GM21825 (cell line): Measurements from ENCODE around the gene FHL3.

ENCODE experiments used
- ATAC-seq: cut with Tn5 transposase; IDR thresholded peaks from one replicate; pipeline ENCODE4 v1.9.1; 2021; ENCODE audit warnings: mild to moderate bottlenecking, moderate library complexity; ENCODE audit not compliant: unreplicated experiment

Gene FHL3, protein sequence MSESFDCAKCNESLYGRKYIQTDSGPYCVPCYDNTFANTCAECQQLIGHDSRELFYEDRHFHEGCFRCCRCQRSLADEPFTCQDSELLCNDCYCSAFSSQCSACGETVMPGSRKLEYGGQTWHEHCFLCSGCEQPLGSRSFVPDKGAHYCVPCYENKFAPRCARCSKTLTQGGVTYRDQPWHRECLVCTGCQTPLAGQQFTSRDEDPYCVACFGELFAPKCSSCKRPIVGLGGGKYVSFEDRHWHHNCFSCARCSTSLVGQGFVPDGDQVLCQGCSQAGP

DNA sequence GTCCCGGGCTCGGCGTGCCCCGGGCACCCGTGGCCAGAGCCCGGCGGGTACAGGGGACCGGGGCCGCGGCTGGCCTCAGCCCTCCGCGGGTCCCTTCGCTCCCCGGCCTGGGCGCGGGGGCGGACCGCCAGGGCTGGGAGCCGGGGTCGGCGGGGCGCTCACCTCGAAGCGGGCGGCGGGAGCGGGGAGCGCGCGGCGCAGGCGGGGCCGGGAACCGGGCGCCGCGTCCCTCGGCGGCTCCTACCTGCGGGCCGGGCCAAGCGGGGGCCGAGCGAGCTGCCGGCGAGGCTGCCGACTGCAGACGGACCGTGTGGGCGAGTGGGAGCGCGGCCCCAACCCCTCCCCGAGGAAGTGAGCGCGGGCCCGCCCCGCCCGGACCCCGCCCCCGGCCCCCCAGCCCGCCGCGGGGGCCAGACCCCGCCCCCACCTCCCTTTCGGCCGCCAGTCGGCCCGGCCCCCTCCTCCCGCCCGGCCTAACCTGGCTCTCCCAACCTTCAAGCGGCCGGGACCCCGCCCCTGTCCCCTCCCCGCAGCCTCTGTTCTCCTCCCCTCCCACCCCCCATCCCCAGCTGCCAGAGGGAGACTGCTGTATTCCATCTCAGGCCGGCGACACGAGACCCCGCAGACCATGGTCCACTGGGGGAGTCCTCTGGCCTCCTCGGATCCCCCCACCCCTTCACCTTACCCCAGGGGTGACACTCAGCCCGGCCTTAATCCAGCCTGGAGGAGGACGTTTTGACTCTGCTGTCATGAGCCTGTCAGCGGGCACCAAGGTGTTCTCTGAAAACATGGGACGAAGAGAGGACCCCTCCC, at the start of gene FHL3:
Gene FHL3 (minus strand): TSS at position 320 of the 813 bp plus-strand sequence. CDS start 6,102 bp downstream, outside the sequence.
- no peak for ATAC-seq

DNA sequence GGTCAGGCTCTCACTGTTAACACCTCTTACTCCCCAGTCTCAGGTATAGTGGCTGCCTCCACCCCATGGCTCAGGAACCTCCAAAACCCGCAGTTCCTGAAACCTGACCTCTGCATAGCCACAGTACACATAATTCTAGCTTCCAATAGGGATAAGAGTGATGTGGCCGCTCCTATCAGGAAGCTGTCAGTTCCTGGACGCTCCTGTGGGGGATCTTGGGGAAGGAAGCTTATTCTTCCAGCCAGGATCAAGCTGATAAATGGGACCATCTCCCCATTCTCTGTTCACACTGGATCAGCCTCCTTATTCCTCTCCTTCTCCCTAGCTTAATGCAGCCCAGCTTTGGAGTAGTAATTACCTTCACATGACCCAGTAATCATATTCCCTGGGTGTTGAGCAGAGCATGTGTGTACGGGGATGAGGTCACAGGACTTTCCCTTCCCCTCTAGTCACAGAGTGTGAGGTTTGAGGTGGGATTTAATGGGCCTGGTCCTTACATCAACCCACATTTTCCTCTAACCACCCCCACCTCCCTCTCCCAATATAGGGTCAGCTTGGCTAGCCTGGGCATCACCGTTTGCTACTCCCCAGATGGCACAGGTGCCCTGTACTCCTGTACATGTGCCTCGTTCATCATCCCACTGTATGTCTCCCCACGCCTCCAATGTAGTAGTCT, 48.2 kb upstream of the FHL3 start:
- no peak for ATAC-seq

DNA sequence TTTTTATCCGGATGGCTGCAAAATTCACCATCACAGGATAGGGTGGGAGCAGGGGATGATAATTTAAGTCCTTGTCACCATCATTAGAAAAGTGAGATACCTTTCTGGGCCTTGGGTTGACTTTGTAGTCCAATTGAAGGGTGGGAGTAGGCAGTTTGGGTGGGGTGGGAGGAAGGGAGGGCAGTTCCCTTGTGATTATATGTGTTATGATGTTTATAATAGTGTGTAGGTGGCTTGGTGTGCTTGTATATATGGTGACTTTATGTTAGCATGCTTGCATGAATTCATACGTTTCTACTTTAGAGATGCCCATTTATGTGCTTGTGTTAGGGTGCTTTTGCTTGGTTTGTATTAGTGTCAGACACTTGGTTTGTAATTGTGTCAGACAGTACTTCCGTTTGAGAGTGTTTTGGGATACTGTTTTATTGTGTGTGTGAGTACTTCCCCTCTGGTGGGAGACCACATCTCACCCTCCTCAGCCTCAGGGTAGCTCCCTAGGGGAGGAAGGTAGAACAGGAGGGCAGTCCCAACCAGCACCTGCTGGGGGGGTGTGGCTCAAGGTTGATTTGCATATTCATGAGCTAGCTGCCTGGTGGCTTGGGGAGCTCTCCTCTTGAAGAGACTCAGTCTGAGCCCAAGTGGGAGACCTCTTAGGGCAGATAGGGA, 47.6 kb upstream of the FHL3 start:
- peak; percentile 59 for ATAC-seq

DNA sequence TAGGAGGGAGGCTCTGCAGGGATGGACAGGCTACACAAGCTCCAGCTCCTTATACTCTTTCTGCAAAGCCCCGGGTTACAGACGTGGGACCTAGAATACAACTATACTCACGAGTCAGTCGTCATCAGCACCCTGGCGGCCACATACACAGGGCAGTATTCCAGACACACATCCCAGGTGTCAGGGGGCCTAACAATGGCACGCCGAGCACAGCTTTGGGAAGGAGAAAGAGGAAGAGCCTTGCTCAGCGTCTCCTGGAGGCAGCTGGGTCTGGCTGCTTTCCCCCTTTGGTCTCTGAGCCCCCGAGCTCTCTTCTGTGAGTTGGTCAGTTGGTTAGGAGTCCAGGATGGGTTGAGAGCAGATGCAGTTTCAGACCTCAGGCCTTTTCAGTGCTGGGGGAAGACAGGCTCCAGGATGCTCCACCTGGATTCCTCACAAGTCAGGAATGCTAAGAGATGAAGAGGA, 45.8 kb upstream of the FHL3 start:
- ATAC-seq: no peak

DNA sequence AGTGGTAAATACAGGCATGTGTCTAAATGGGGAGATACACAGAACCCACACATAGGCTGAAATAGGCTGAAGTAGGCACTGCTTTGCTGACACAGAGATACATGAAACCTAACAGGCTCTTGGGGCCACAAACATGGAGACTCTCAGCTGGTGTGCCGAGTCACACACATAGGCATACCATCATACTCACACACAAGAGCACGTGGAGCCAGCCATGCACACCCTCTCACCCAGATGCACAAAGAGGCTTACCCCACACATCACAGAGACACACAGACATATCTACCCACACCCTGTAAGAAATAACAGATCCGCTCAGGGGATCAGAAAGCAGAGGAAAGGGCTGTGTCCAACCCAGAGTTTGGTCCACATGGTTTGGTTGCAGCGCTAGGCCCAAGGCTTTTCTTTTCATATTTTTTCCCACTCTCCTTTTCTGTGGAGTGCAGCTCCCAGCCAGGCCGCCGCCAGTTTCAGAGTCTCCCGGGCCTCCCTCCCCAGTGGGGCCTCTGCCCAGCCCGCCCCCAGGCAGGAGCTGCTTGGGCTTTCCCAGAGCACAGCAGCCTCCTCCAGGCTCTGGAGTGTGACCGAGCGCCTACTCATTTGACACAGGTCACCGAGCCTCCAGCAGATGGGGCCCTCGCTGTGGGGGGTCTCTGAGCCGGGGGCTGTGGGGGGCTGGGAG, 45.2 kb upstream of the FHL3 start:
- no peak for ATAC-seq

DNA sequence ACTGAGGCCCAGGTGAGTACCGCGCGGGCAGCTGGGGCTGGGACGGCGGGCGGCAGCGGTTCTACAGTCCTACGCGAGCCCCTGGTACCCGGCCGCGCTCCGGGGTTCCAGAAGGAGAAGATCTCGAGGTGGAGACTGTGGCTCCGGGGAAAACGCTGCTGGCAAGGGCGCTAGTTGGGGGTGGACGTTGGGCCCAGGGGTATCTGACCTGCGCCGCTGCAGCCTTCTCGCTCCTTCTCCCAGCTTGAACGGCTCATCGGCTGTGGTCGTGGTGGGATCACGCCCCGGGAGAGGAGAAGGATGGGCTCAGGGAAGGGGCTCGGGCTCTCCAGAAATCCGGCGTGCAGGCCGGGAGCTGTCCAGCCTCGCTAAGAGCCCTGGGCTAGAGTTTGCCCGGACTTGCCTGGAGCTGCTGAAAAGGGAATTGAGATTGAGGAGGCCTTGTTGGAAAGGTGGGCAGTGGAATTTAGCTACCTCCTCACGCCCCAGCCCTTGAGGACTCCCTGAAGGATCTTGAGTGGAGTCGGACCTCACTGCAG, 42.4 kb upstream of the FHL3 start:
- ATAC-seq: no peak

DNA sequence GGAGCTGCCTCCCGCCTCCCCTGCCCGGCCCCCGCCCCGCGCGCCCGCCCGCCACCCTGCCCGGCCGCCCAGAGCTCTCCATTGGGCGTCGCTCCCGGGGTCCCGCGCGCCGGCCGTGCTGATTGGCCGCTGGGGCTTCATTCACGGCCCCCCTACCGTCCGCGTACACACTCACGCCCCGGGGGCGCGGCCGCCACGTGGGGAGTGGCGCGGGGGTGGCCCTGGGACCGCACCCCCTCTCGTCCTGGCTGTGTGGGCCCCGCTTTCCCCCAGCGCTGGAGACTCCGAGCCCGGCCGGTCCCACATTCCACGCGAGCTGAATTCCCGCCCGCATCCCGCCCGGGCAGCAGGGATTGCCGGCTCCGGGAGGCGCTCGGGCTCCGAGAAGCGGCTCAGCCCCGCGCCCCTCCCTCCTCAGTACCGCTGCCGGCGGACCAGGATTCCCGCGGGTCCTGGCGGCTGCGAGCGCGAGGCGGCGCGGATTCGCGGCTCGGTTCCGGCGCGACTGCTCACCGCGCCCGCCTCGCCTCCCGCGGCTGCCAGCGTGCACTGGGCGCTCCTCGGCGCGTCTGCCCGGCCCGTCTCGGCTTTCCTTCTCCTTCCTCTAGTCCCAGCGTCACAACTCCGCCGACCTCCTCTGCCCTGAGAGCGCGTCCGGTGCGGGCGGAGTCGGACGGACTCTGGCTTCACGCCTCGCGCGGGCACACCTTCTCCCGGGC, 41.7 kb upstream of the FHL3 start:
- peak; percentile 52 for ATAC-seq

DNA sequence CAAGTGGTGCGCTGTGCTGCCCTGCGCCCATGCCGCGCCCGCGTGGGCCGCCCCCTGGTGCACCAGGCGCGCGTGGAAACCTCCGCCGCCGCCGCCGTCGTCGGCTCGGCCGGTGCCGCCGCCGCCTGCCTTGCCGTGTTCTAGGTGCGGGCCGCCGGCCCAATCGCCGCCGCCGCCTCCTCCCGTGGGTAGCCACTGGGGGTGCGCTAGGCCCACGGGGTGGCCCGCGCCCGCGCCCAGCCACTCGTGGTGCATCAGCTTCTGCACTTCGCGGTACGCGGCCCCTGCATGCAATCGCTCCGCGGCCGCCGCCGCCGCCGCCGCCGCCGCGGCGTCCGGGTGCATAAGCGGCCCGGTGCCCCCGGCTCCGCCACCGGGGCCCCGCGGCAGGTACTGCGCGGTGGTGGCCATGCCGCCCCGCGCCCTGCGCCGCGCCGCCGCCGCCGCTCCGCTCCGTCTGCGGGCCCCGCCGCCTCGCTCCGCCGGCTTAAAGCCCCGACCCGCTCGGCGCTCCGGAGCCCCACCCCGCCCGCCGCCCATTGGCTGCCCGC, 41.1 kb upstream of the FHL3 start, which contains the start of gene POU3F1:
Gene POU3F1 (minus strand): TSS at position 461 of the 551 bp plus-strand sequence. CDS start 50 bp downstream, at position 411.
- ATAC-seq: peak; percentile 4

DNA sequence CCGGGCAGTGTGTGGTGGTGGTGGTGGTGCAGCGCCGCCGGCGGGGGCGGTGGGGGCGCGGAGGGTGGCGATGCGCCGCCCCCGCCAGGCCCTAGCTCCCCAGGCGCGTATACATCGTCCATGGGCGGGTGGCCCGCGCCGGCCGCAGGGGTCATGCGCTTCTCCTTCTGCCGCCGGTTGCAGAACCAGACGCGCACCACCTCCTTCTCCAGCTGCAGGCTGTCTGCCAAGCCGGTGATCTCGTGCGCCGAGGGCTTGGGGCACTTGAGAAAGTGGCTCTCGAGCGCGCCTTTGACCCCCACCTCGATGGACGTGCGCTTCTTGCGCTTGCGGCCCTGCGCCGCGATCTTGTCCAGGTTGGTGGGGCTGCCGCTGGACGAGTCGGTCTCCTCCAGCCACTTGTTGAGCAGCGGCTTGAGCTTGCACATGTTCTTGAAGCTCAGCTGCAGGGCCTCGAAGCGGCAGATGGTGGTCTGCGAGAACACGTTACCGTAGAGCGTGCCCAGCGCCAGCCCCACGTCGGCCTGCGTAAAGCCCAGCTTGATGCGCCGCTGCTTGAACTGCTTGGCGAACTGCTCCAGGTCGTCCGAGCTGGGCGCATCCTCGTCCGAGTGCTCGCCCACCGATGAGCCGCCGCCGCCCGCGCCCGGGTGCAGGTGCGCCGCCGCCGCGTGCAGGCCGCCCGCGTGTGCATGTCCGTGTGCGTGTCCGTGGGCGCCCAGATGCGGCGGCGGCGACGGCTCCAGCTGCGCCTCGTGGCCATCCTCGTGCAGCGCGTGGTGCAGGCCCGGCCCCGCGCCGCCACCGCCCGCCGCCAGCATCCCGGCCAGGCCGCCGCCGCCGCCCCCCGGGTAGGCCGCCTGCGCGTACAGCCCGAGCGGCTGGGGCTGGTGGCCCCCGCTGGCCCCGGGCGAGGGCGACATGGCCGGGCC, 40.4 kb upstream of the FHL3 start:
- no peak for ATAC-seq

DNA sequence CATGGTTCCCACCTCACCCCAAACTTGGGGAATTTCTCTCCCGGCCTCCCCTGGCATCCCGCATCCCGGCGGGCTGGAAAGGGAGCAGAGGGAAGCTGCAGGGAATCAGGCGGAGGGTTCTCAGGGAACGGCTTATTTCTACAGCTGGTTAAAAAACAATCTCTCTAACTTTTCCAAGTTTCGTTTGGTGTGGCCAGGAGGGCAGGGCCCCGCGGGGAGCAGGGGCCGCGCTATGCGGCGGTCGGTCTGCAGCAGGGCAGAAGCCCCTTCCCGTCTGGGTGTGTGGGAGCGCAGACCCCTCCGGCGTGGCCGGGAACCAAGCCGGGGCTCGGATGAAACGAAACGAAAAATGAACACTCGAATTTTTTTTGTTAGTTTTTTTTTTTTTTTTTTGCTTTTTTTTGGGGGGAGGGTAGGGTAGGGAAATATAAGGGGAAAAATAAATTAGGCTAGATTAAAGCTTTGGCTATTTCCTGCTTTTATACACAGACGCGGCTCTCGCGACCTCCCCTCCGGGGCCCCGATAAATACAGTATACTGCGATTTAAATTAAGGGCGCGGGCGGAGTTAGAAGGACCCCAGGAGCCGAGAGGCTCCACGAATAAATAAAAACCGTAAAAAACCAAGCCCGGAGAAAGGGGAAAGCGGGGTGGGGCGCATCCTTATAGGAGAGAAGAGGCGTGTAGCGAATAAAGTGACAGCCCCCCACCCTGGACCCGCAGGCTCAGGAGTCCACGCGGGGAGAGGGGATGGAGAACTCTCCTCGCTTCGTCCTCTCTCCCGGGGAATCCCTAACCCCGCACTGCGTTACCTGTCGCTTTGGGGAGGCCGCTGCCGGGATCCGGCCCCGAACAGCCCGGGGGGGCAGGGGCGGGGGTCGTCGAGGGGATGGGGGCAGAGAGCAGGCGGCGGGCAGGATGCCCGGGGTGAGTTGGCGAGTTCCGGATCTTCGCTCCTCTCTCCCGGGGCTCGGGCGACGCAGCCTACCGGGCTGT, 39.2 kb upstream of the FHL3 start:
- no peak for ATAC-seq

DNA sequence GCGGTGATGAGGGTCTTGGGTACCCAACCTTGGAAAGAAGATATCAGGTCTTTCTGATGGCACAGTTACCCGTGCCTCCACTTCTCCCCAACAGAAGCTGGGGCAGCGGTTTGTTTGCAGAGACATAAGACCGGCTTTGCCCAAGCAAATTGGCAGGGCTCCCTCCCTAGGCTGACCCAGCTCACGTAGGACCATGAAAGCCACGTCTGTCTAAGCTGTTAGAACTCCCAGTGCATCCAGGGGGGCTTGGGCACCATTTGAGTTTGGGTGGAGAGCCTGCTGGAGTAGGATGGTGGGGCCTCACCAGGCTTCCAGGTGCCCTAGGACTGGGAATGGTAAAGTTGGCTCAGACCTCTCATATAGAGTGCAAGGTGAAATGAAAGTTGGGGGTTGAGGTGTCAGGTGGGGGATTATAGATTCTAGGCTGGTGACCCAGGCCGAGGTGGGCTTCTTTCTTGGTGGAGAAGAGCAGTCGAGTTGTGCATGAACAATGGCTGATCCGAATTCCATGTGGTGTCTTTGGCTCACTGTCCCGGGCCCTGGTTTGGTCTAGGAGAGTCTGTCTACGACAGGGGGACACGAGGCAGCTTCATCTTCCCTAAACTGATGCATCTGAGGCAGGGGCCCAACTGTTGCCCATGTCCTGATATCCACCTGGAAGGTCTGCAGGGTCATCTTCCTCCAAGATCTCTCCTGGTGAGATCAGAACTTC, 37.9 kb upstream of the FHL3 start:
- ATAC-seq: no peak

DNA sequence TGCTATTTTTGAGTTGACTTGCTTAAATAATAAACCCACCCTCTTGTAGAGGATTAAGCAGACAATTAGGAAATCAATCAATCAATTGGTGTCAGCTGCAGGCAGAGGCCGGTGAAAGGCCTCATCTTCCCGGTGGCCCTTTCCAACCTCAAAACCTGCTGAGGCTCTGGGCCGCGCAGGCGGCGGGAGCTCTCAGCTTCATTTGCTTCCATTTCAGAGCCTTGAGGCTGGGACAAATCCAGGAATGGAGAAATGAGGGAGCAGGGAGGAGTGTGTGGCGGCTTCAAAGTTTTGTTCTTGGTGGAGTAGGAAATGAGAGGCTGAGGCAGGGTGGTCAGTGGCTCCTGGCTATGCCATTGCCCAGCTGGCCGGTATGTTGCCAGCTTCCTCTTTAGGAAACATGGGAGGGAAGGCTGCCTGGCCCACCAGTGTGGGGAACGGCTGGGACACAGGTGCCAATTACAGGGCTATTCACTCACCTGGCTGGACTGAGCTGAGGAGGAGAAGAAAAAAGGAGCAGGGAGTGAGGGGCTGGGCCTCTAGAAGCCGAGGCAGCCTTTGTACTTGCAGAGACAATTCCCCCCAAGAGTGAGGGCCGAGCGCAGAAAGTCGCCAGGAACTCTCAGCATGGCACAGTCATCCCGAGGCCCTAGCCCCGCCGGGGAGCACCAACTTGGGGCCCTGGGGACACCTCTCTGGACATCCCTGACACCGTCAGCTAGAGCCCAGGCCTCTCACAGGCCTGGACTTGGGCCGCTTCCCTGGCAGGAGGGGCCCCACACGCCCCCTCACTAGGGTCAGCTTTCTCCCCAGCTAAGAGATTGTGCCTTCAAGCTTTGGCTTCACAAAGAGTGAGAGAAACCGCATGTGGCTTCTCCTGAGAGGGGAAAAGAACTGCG, 36.9 kb upstream of the FHL3 start:
- no peak for ATAC-seq

DNA sequence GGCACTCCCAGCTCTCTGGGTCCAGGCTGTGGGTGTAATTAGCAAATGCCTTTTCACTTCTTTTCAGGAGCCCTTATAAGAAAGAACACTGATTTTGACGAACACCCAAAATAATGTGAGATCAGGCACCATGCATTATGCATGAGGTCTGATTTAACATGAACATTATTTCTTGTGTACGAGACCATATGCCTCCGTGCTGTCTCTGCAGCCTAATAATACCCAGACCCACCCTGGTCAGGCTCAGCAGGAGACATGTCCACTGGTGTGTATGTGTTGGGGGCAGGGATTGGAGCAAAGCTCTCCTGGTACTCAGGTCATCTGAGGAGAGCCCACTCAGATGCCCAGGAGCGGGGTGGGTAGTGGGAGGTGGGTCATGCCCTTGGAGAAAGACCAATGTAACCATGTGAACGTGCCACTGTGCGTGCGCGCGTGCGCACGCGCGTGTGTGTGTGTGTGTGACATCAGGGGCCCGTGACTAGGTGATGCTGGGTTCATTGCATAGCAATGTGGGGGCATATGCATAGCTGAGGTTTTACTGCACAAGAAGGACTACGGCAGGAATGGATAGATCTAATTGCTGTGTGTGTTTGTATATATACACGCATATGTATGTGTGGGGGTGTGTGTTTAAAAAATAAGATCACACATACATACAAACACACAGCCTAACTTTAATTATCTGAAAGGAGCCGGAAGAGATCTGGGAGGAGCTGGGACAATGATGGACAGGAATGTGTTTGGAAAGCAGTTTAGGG, 34.2 kb upstream of the FHL3 start:
- no peak for ATAC-seq

DNA sequence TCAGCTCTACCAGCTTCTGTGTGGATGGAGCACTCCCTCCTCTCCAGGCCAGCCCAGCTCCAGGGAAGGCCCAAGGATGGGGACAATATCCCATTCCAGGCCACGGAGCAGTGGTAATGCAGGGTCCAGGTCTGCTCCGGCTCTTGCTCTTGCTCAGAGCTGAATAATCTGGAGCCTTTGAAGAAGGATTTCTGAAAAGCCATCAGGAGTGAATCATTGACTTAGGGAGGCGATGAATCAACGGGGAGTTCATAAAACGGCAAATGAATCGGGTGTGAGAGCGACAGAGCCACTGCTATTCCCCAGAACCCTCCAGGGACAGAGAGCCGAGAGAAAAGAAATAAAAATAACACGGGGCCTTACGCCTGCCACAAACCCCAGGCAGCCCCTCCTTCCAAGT, 33.5 kb upstream of the FHL3 start:
- no peak for ATAC-seq
